Measurements from ENCODE around the gene INHA.

DNA sequence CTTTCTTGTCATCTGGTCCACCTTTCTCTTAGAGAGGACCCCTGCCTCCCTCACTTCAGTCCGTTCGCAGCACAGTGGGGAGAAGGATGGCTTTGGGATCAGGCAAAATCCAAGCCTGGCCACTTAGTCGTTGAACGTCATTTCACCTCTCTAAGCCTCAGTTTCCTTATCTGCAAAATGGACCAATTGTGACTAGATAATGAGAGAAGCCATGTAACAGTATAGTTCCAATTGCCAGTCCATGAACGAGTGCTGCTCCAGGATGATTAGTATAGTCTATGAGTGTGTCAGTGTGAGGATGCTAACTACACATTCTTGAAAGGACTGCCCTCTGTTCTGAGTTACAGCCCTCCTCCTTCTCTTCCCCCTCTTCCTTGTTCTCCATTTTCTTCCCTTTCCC, 1.1 kb downstream of the INHA start:
- TF ChIP-seq CTCF (IDR thresholded peaks at IDR 0.05) (no peak), POLR2A (IDR thresholded peaks at IDR 0.05) (no peak)

Measured in Peyer's patch (tissue), 4 donors.